ENCODE data around the gene PAH.
A peak's percentile ranks its signal among the peaks of the same experiment; 100 is the strongest.

Gene PAH

GRCh38 chr12:102950950-102951619, 34.0 kb upstream of the PAH start:
- TF ChIP-seq POU2F2 (IDR thresholded peaks at IDR 0.05; ENCODE audit: low read depth, low read length) (no peak), SPI1 (IDR thresholded peaks at IDR 0.05; ENCODE audit: low read depth, low read length) (no peak), PAX5 (IDR thresholded peaks at IDR 0.05; ENCODE audit: insufficient read depth, low read length, severe bottlenecking) (no peak), POLR2A (IDR thresholded peaks at IDR 0.05; ENCODE audit: low read depth, low read length) (no peak), POLR2AphosphoS5 (IDR thresholded peaks at IDR 0.05; ENCODE audit: low read depth, low read length) (no peak), TAF1 (IDR thresholded peaks at IDR 0.05; ENCODE audit: low read depth, low read length) (no peak)
- DNase-seq (ENCODE audit: insufficient read length, low spot score) (no peak), FAIRE-seq (no peak)

GRCh38 chr12:102950107-102950949, 33.3 kb upstream of the PAH start:
- DNase-seq (ENCODE audit: insufficient read length, low spot score) (no peak), FAIRE-seq (no peak)
- no peak for TF ChIP-seq SPI1 (IDR thresholded peaks at IDR 0.05; ENCODE audit: low read depth, low read length)
- no peak for TF ChIP-seq TAF1 (IDR thresholded peaks at IDR 0.05; ENCODE audit: low read depth, low read length)

- peak; percentile 23; the same call in 1 of the 2 replicates for TF ChIP-seq POU2F2 (IDR thresholded peaks at IDR 0.05; ENCODE audit: low read depth, low read length)
- no peak for TF ChIP-seq SPI1 (IDR thresholded peaks at IDR 0.05; ENCODE audit: low read depth, low read length)
- DNase-seq (ENCODE audit: insufficient read length, low spot score) (no peak), FAIRE-seq (peak; percentile 88)
These were observed 31.9 kb upstream of the PAH start for GRCh38 chr12:102948941-102949352.

- FAIRE-seq (no peak), DNase-seq (ENCODE audit: insufficient read length, low spot score) (no peak)
- TF ChIP-seq POLR2AphosphoS5 (IDR thresholded peaks at IDR 0.05; ENCODE audit: low read depth, low read length) (no peak), POU2F2 (IDR thresholded peaks at IDR 0.05; ENCODE audit: low read depth, low read length) (no peak), SPI1 (IDR thresholded peaks at IDR 0.05; ENCODE audit: low read depth, low read length) (no peak), POLR2A (IDR thresholded peaks at IDR 0.05; ENCODE audit: low read depth, low read length) (no peak), PAX5 (IDR thresholded peaks at IDR 0.05; ENCODE audit: insufficient read depth, low read length, severe bottlenecking) (no peak), TAF1 (IDR thresholded peaks at IDR 0.05; ENCODE audit: low read depth, low read length) (no peak)
These were observed 29.0 kb upstream of the PAH start for GRCh38 chr12:102946042-102946441.

GRCh38 chr12:102939670-102940222, 22.7 kb upstream of the PAH start:
- TF ChIP-seq TAF1 (IDR thresholded peaks at IDR 0.05; ENCODE audit: low read depth, low read length) = no peak
- TF ChIP-seq PAX5 (IDR thresholded peaks at IDR 0.05; ENCODE audit: insufficient read depth, low read length, severe bottlenecking) = no peak
- TF ChIP-seq SPI1 (IDR thresholded peaks at IDR 0.05; ENCODE audit: low read depth, low read length) = no peak
- no peak for TF ChIP-seq POLR2A (IDR thresholded peaks at IDR 0.05; ENCODE audit: low read depth, low read length)
- no peak for TF ChIP-seq POU2F2 (IDR thresholded peaks at IDR 0.05; ENCODE audit: low read depth, low read length)
- TF ChIP-seq POLR2AphosphoS5 (IDR thresholded peaks at IDR 0.05; ENCODE audit: low read depth, low read length) = no peak
- DNase-seq (ENCODE audit: insufficient read length, low spot score) = no peak
- no peak for FAIRE-seq

- no peak for FAIRE-seq
- no peak for TF ChIP-seq PAX5 (IDR thresholded peaks at IDR 0.05; ENCODE audit: insufficient read depth, low read length, severe bottlenecking)
- no peak for TF ChIP-seq TAF1 (IDR thresholded peaks at IDR 0.05; ENCODE audit: low read depth, low read length)
- no peak for TF ChIP-seq POU2F2 (IDR thresholded peaks at IDR 0.05; ENCODE audit: low read depth, low read length)
- no peak for TF ChIP-seq POLR2A (IDR thresholded peaks at IDR 0.05; ENCODE audit: low read depth, low read length)
- TF ChIP-seq SPI1 (IDR thresholded peaks at IDR 0.05; ENCODE audit: low read depth, low read length) = no peak
- no peak for TF ChIP-seq POLR2AphosphoS5 (IDR thresholded peaks at IDR 0.05; ENCODE audit: low read depth, low read length)
These were observed 22.0 kb upstream of the PAH start for GRCh38 chr12:102939059-102939458.

GRCh38 chr12:102933168-102933567, 16.1 kb upstream of the PAH start:
- no peak for FAIRE-seq
- DNase-seq (ENCODE audit: insufficient read length, low spot score) = no peak
- TF ChIP-seq POLR2A (IDR thresholded peaks at IDR 0.05; ENCODE audit: low read depth, low read length) (no peak), TAF1 (IDR thresholded peaks at IDR 0.05; ENCODE audit: low read depth, low read length) (no peak), PAX5 (IDR thresholded peaks at IDR 0.05; ENCODE audit: insufficient read depth, low read length, severe bottlenecking) (no peak), POU2F2 (IDR thresholded peaks at IDR 0.05; ENCODE audit: low read depth, low read length) (no peak), POLR2AphosphoS5 (IDR thresholded peaks at IDR 0.05; ENCODE audit: low read depth, low read length) (no peak), SPI1 (IDR thresholded peaks at IDR 0.05; ENCODE audit: low read depth, low read length) (no peak)

More at GRCh38 chr12:102939059-102939458, 22.0 kb upstream of the PAH start:
- DNase-seq (ENCODE audit: insufficient read length, low spot score) = no peak

GRCh38 chr12:102927220-102927619, 10.2 kb upstream of the PAH start:
- TF ChIP-seq POLR2AphosphoS5 (IDR thresholded peaks at IDR 0.05; ENCODE audit: low read depth, low read length) (no peak), SPI1 (IDR thresholded peaks at IDR 0.05; ENCODE audit: low read depth, low read length) (no peak), PAX5 (IDR thresholded peaks at IDR 0.05; ENCODE audit: insufficient read depth, low read length, severe bottlenecking) (no peak), TAF1 (IDR thresholded peaks at IDR 0.05; ENCODE audit: low read depth, low read length) (no peak), POLR2A (IDR thresholded peaks at IDR 0.05; ENCODE audit: low read depth, low read length) (no peak), POU2F2 (IDR thresholded peaks at IDR 0.05; ENCODE audit: low read depth, low read length) (no peak)
- DNase-seq (ENCODE audit: insufficient read length, low spot score) (no peak), FAIRE-seq (no peak)

- TF ChIP-seq POU2F2 (IDR thresholded peaks at IDR 0.05; ENCODE audit: low read depth, low read length) (no peak), SPI1 (IDR thresholded peaks at IDR 0.05; ENCODE audit: low read depth, low read length) (no peak), TAF1 (IDR thresholded peaks at IDR 0.05; ENCODE audit: low read depth, low read length) (no peak), POLR2AphosphoS5 (IDR thresholded peaks at IDR 0.05; ENCODE audit: low read depth, low read length) (no peak), PAX5 (IDR thresholded peaks at IDR 0.05; ENCODE audit: insufficient read depth, low read length, severe bottlenecking) (no peak), POLR2A (IDR thresholded peaks at IDR 0.05; ENCODE audit: low read depth, low read length) (no peak)
- DNase-seq (ENCODE audit: insufficient read length, low spot score) (no peak), FAIRE-seq (no peak)
These were observed 4.2 kb upstream of the PAH start for GRCh38 chr12:102921240-102921639.

All from GM12891 (cell line).